ENCODE data around the gene TMC3. TPM values are rescaled to one million over a fixed set of nuclear protein-coding genes. Genes with fewer than 3 reads are reported as not detected.

Gene TMC3
- total and polyA plus RNA-seq, 2 experiments from 2014 or later, result 0.43 TPM; not detected in 1

GRCh38 chr15:81322676-81323253 is 51.2 kb downstream of the TMC3 start:
- Histone ChIP-seq H3K9me3 (ENCODE audit: low read depth) (no peaks in the 10 kb centered on the region), H3K79me2 (no peaks in the 10 kb centered on the region), H2AFZ (no peak overlapping the region), H4K20me1 (ENCODE audit: insufficient read depth, poor library complexity, severe bottlenecking) (no peaks in the 10 kb centered on the region), H3K27me3 (no peaks in the 10 kb centered on the region), H3K4me3 (no peak overlapping the region), H3K36me3 (replicated peaks; ENCODE audit: insufficient read depth, low read depth) (no peaks in the 10 kb centered on the region), H3K27ac (peak overlapping the region; percentile 66), H3K4me2 (peak overlapping the region; percentile 77), H3K9me2 (replicated peaks; ENCODE audit: insufficient read depth) (no peaks in the 10 kb centered on the region), H3K4me1 (ENCODE audit: insufficient read depth) (no peaks in the 10 kb centered on the region)
- TF ChIP-seq EZH2 (IDR thresholded peaks at IDR 0.05; ENCODE audit: borderline replicate concordance), result no peak
- TF ChIP-seq EZH2phosphoT487 (IDR thresholded peaks at IDR 0.05; ENCODE audit: low read depth, severe bottlenecking, unreplicated experiment), result no peak
- no peak for TF ChIP-seq CTCF (IDR thresholded peaks at IDR 0.05; ENCODE audit: poor library complexity)
- WGBS (ENCODE audit: low lambda C conversion rate, missing lambda C conversion rate), result 67% methylated on average over 6 of the region's 6 CpGs
- DNase-seq (ENCODE audit: low spot score), result no peak

GRCh38 chr15:81321667-81322066 is 52.3 kb downstream of the TMC3 start:
- Histone ChIP-seq H3K36me3 (replicated peaks; ENCODE audit: insufficient read depth, low read depth) (no peaks in the 10 kb centered on the region), H3K4me3 (no peak overlapping the region), H3K9me3 (ENCODE audit: low read depth) (no peaks in the 10 kb centered on the region), H3K4me2 (peak overlapping the region; percentile 77), H3K4me1 (ENCODE audit: insufficient read depth) (no peaks in the 10 kb centered on the region), H4K20me1 (ENCODE audit: insufficient read depth, poor library complexity, severe bottlenecking) (no peaks in the 10 kb centered on the region), H3K27me3 (no peaks in the 10 kb centered on the region), H3K79me2 (no peaks in the 10 kb centered on the region), H2AFZ (no peak overlapping the region), H3K27ac (no peak overlapping the region), H3K9me2 (replicated peaks; ENCODE audit: insufficient read depth) (no peaks in the 10 kb centered on the region)
- DNase-seq (ENCODE audit: low spot score), result no peak
- TF ChIP-seq CTCF (IDR thresholded peaks at IDR 0.05; ENCODE audit: poor library complexity) (no peak), EZH2 (IDR thresholded peaks at IDR 0.05; ENCODE audit: borderline replicate concordance) (no peak), EZH2phosphoT487 (IDR thresholded peaks at IDR 0.05; ENCODE audit: low read depth, severe bottlenecking, unreplicated experiment) (no peak)
- 100% methylated on average over 1 of the region's 1 CpG for WGBS (ENCODE audit: low lambda C conversion rate, missing lambda C conversion rate)

- H3K4me3 ChIP-seq, result no peak overlapping the region
- 88% methylated on average over 6 of the region's 6 CpGs for WGBS (ENCODE audit: low lambda C conversion rate, missing lambda C conversion rate)
- no peaks in the 10 kb centered on the region for H3K9me2 ChIP-seq (replicated peaks; ENCODE audit: insufficient read depth)
- no peaks in the 10 kb centered on the region for H3K27me3 ChIP-seq
- H3K79me2 ChIP-seq, result no peaks in the 10 kb centered on the region
- H2AFZ ChIP-seq, result no peak overlapping the region
- H3K4me2 ChIP-seq, result no peak overlapping the region
- TF ChIP-seq CTCF (IDR thresholded peaks at IDR 0.05; ENCODE audit: poor library complexity) (no peak), EZH2phosphoT487 (IDR thresholded peaks at IDR 0.05; ENCODE audit: low read depth, severe bottlenecking, unreplicated experiment) (no peak), EZH2 (IDR thresholded peaks at IDR 0.05; ENCODE audit: borderline replicate concordance) (no peak)
- H3K9me3 ChIP-seq (ENCODE audit: low read depth), result no peaks in the 10 kb centered on the region
- H3K36me3 ChIP-seq (replicated peaks; ENCODE audit: insufficient read depth, low read depth), result no peaks in the 10 kb centered on the region
- DNase-seq (ENCODE audit: low spot score), result no peak
- H3K27ac ChIP-seq, result no peak overlapping the region
- no peaks in the 10 kb centered on the region for H3K4me1 ChIP-seq (ENCODE audit: insufficient read depth)
- no peaks in the 10 kb centered on the region for H4K20me1 ChIP-seq (ENCODE audit: insufficient read depth, poor library complexity, severe bottlenecking)
Observed at GRCh38 chr15:81317642-81318017, 56.4 kb downstream of the TMC3 start.

All from hepatocyte (in vitro differentiated cells).